Measurements from ENCODE around the gene AP2S1. TPM values are rescaled to one million over a fixed set of nuclear protein-coding genes. Genes with fewer than 3 reads are reported as not detected.
"Not testable (repeated sequence)": the region's sequence is repeated elsewhere in the genome, so short reads cannot be mapped to it uniquely, and the experiment has no call there.

AP2S1 gene
- total RNA-seq, 1 experiment from 2014 or later: 318 TPM

GRCh38 chr19:46860846-46861690 is 10.4 kb upstream of the AP2S1 start, which contains the start of gene ARHGAP35:
TSS of gene ARHGAP35 (plus strand) at chr19:46860997. CDS start at chr19:46918676, 57,679 bp downstream.
- Histone ChIP-seq H3K27me3 (ENCODE audit: control insufficient read depth, insufficient read depth, low read length) (no peaks in the 10 kb centered on the region), H3K36me3 (replicated peaks; ENCODE audit: control insufficient read depth, insufficient read depth, low read length) (no peaks in the 10 kb centered on the region; the same call in 1 of the 2 replicates), H3K4me3 (ENCODE audit: insufficient read depth, low read depth, low read length) (peak within 1 kb of the TSS; percentile 99)
- peak; percentile 96 for DNase-seq

- peak overlapping the region; percentile 99 for H3K4me3 ChIP-seq (ENCODE audit: insufficient read depth, low read depth, low read length)
- DNase-seq: peak; percentile 97
- H3K36me3 ChIP-seq (replicated peaks; ENCODE audit: control insufficient read depth, insufficient read depth, low read length): no peaks in the 10 kb centered on the region
- no peaks in the 10 kb centered on the region for H3K27me3 ChIP-seq (ENCODE audit: control insufficient read depth, insufficient read depth, low read length)
Observed at GRCh38 chr19:46860125-46860845, 9.6 kb upstream of the AP2S1 start.

- no peaks in the 10 kb centered on the region; the same call in 1 of the 2 replicates for H3K27me3 ChIP-seq (ENCODE audit: control insufficient read depth, insufficient read depth, low read length)
- peak overlapping the region; percentile 39 for H3K4me3 ChIP-seq (ENCODE audit: insufficient read depth, low read depth, low read length)
- H3K36me3 ChIP-seq (replicated peaks; ENCODE audit: control insufficient read depth, insufficient read depth, low read length): no peaks in the 10 kb centered on the region
- no peak for DNase-seq
Observed at GRCh38 chr19:46859637-46860124, 9.0 kb upstream of the AP2S1 start.

- H3K4me3 ChIP-seq (ENCODE audit: insufficient read depth, low read depth, low read length): peak overlapping the region; percentile 18
- DNase-seq: peak; percentile 97
- H3K27me3 ChIP-seq (ENCODE audit: control insufficient read depth, insufficient read depth, low read length): no peaks in the 10 kb centered on the region; the same call in 1 of the 2 replicates
- H3K36me3 ChIP-seq (replicated peaks; ENCODE audit: control insufficient read depth, insufficient read depth, low read length): no peaks in the 10 kb centered on the region
Observed at GRCh38 chr19:46856062-46857022, 5.7 kb upstream of the AP2S1 start.

- H3K27me3 ChIP-seq (ENCODE audit: control insufficient read depth, insufficient read depth, low read length); DNase-seq; H3K36me3 ChIP-seq (replicated peaks; ENCODE audit: control insufficient read depth, insufficient read depth, low read length); H3K4me3 ChIP-seq (ENCODE audit: insufficient read depth, low read depth, low read length): not testable (repeated sequence)
Observed at GRCh38 chr19:46854698-46855097, 4.1 kb upstream of the AP2S1 start.

- H3K4me3 ChIP-seq (ENCODE audit: insufficient read depth, low read depth, low read length): no peak overlapping the region
- H3K36me3 ChIP-seq (replicated peaks; ENCODE audit: control insufficient read depth, insufficient read depth, low read length): no peaks in the 10 kb centered on the region
- no peak for DNase-seq
- H3K27me3 ChIP-seq (ENCODE audit: control insufficient read depth, insufficient read depth, low read length): no peaks in the 10 kb centered on the region; the same call in 1 of the 2 replicates
Observed at GRCh38 chr19:46852830-46853229, 2.2 kb upstream of the AP2S1 start.

GRCh38 chr19:46849610-46850009 is 1.0 kb downstream of the AP2S1 start:
- Histone ChIP-seq H3K27me3 (ENCODE audit: control insufficient read depth, insufficient read depth, low read length) (no peaks in the 10 kb centered on the region), H3K36me3 (replicated peaks; ENCODE audit: control insufficient read depth, insufficient read depth, low read length) (no peaks in the 10 kb centered on the region; the same call in 1 of the 2 replicates), H3K4me3 (ENCODE audit: insufficient read depth, low read depth, low read length) (peak overlapping the region; percentile 73)
- peak; percentile 62 for DNase-seq

GRCh38 chr19:46848389-46848788 is 2.3 kb downstream of the AP2S1 start:
- no peak for DNase-seq
- Histone ChIP-seq H3K4me3 (ENCODE audit: insufficient read depth, low read depth, low read length) (no peak overlapping the region), H3K27me3 (ENCODE audit: control insufficient read depth, insufficient read depth, low read length) (no peaks in the 10 kb centered on the region), H3K36me3 (replicated peaks; ENCODE audit: control insufficient read depth, insufficient read depth, low read length) (peaks cover 3% of the 10 kb centered on the region)

- H3K27me3 ChIP-seq (ENCODE audit: control insufficient read depth, insufficient read depth, low read length): no peaks in the 10 kb centered on the region
- no peak for DNase-seq
- peaks cover 4% of the 10 kb centered on the region for H3K36me3 ChIP-seq (replicated peaks; ENCODE audit: control insufficient read depth, insufficient read depth, low read length)
- no peak overlapping the region for H3K4me3 ChIP-seq (ENCODE audit: insufficient read depth, low read depth, low read length)
Observed at GRCh38 chr19:46847528-46847927, 3.1 kb downstream of the AP2S1 start.

- H3K4me3 ChIP-seq (ENCODE audit: insufficient read depth, low read depth, low read length): no peak overlapping the region
- peak; percentile 40 for DNase-seq
- H3K27me3 ChIP-seq (ENCODE audit: control insufficient read depth, insufficient read depth, low read length): no peaks in the 10 kb centered on the region
- peaks cover 6% of the 10 kb centered on the region for H3K36me3 ChIP-seq (replicated peaks; ENCODE audit: control insufficient read depth, insufficient read depth, low read length)
Observed at GRCh38 chr19:46845959-46846459, 4.6 kb downstream of the AP2S1 start.

- peaks cover 15% of the 10 kb centered on the region for H3K36me3 ChIP-seq (replicated peaks; ENCODE audit: control insufficient read depth, insufficient read depth, low read length)
- no peak overlapping the region for H3K4me3 ChIP-seq (ENCODE audit: insufficient read depth, low read depth, low read length)
Observed at GRCh38 chr19:46844067-46844489, 6.6 kb downstream of the AP2S1 start.

GRCh38 chr19:46842791-46843190 is 7.9 kb downstream of the AP2S1 start:
- no peak for DNase-seq
- H3K4me3 ChIP-seq (ENCODE audit: insufficient read depth, low read depth, low read length): no peak overlapping the region
- peaks cover 16% of the 10 kb centered on the region for H3K36me3 ChIP-seq (replicated peaks; ENCODE audit: control insufficient read depth, insufficient read depth, low read length)
- H3K27me3 ChIP-seq (ENCODE audit: control insufficient read depth, insufficient read depth, low read length): no peaks in the 10 kb centered on the region

More at GRCh38 chr19:46844067-46844489, 6.6 kb downstream of the AP2S1 start:
- H3K27me3 ChIP-seq (ENCODE audit: control insufficient read depth, insufficient read depth, low read length): no peaks in the 10 kb centered on the region
- no peak for DNase-seq

- peak; percentile 45 for DNase-seq
- Histone ChIP-seq H3K27me3 (ENCODE audit: control insufficient read depth, insufficient read depth, low read length) (no peaks in the 10 kb centered on the region), H3K36me3 (replicated peaks; ENCODE audit: control insufficient read depth, insufficient read depth, low read length) (peaks cover 16% of the 10 kb centered on the region), H3K4me3 (ENCODE audit: insufficient read depth, low read depth, low read length) (no peak overlapping the region)
Observed at GRCh38 chr19:46841458-46842083, 9.1 kb downstream of the AP2S1 start.

Data from H7 (cell line).